ENCODE measurements around the gene SLCO4A1.
A peak's percentile ranks its signal among the peaks of the same experiment; 100 is the strongest.

The SLCO4A1 gene

GRCh38 chr20:62602550-62602949, 39.8 kb upstream of the SLCO4A1 start:
- no peak for TF ChIP-seq CTCF (IDR thresholded peaks at IDR 0.05; ENCODE audit: insufficient read depth, low read depth, low read length, missing control alignments)
- no peak for DNase-seq (ENCODE audit: low read depth)
- H3K4me3 ChIP-seq (ENCODE audit: low read length) = no peak overlapping the region

- TF ChIP-seq CTCF (IDR thresholded peaks at IDR 0.05; ENCODE audit: insufficient read depth, low read depth, low read length, missing control alignments) = no peak
- DNase-seq (ENCODE audit: low read depth) = peak; percentile 36
- H3K4me3 ChIP-seq (ENCODE audit: low read length) = no peak overlapping the region
Measured at GRCh38 chr20:62603021-62603906, 39.0 kb upstream of the SLCO4A1 start.

- no peak for TF ChIP-seq CTCF (IDR thresholded peaks at IDR 0.05; ENCODE audit: insufficient read depth, low read depth, low read length, missing control alignments)
- no peak for DNase-seq (ENCODE audit: low read depth)
- no peak overlapping the region for H3K4me3 ChIP-seq (ENCODE audit: low read length)
Measured at GRCh38 chr20:62603907-62604785, 38.2 kb upstream of the SLCO4A1 start.

GRCh38 chr20:62604796-62605195, 37.5 kb upstream of the SLCO4A1 start:
- DNase-seq (ENCODE audit: low read depth) = no peak
- TF ChIP-seq CTCF (IDR thresholded peaks at IDR 0.05; ENCODE audit: insufficient read depth, low read depth, low read length, missing control alignments) = no peak
- H3K4me3 ChIP-seq (ENCODE audit: low read length) = no peak overlapping the region

GRCh38 chr20:62605236-62605943, 36.9 kb upstream of the SLCO4A1 start:
- no peak for DNase-seq (ENCODE audit: low read depth)
- TF ChIP-seq CTCF (IDR thresholded peaks at IDR 0.05; ENCODE audit: insufficient read depth, low read depth, low read length, missing control alignments) = no peak
- no peak overlapping the region for H3K4me3 ChIP-seq (ENCODE audit: low read length)

- DNase-seq (ENCODE audit: low read depth) = no peak
- H3K4me3 ChIP-seq (ENCODE audit: low read length) = no peak overlapping the region
- no peak for TF ChIP-seq CTCF (IDR thresholded peaks at IDR 0.05; ENCODE audit: insufficient read depth, low read depth, low read length, missing control alignments)
Measured at GRCh38 chr20:62606016-62606415, 36.3 kb upstream of the SLCO4A1 start.

All from epithelial cell of esophagus (primary cell).